GM18861 (cell line): Measurements from ENCODE around the gene ADGRL2.
"Not testable (repeated sequence)": the region's sequence is repeated elsewhere in the genome, so short reads cannot be mapped to it uniquely, and the experiment has no call there.

Experiments
- ATAC-seq: cut with Tn5 transposase; IDR thresholded peaks from one replicate; pipeline ENCODE4 v1.9.1; 2021; ENCODE audit not compliant: unreplicated experiment

ADGRL2 gene

DNA sequence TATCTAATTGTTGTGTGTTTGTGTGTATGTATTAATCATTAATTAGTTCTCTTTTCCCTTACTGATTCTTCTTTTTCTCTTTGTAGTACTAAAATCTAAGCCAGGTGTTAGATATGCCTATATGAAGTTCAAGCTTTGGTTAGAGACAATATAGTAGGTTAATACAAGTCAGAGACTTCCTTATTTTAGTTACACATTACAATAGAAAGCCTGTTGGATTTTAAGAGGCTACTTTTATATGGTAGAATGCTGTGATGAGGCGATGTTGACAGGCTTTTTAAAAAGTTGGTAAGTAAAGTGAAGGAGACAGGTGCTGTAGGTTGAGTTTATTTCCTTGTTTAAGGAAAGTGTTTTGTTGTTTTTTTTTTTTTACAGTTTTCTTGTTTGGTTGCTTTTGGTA lies 45.9 kb downstream of the ADGRL2 start:
- no peak for ATAC-seq

DNA sequence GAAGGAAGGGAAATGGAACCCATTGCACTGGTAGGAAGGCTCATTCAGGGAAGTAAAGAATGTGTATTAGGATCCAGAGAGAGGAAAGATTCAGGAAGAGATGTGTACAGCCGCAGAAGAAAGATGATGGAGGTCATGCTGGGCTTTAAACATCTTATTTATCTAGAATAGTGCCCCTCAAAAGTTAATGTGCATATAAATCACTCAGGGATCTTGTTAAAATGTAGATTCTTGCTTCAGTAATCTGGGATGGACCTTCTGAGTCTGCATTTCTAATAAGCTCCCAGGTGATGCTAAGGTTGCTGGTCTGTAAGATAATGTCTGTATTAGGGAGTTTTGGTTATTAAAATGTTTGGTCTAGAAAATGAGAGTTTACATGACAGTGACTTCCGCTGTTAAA lies 46.3 kb downstream of the ADGRL2 start:
- no peak for ATAC-seq

DNA sequence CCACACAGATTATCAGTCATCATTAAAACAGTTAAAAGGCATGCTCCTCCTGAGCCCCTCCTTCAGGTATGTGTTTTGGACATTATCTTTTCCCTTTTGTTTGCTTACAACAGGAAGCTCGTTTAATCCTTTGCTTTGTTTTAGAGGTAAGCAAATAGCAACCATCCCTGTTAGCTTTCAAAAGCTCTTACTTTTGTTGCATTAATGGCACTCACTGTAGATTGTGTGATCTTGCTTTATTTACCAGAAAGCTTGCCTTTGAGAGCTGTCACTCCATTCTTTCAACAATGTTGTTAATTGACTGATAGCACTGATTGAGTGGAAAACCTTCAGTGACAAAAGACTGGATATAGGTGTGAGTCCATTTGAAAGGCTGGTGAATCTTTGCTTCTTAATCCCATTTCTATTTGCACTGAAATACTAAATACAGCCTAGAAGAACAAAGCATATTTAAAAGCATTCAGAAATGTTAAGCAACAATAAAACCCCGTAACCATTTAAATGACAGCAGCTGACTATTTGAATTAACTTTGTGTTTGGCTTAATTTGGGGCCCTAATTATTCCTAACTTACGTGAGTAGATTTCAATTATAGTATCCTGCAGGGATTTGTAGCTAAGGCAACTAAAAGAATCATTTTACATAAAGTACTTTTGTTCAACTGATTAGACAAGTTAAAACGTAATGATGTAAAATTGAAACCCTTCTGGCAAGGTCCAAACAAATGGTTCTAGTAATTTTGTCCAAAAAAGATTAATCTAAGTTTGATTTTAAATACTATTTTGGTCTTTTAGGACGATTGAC lies 48.3 kb downstream of the ADGRL2 start:
- ATAC-seq = no peak

DNA sequence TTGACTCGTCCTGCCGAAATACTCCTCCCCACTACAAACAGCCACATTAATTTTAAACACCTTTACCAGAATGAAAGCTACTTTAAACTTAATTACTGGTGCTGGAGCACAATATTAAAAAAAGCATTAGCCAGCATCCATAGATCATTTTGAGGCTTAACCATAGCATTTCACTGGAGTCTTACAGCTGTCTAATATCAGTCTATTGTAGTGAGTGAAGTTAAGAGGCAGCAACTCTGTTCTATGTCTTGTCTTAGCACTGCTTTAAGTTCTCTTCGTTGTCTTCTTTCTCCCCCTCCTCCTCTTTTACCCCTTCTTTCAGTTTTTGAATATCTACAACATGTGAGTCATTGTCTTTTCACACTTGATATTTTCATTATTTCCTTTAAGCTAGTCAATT lies 49.3 kb downstream of the ADGRL2 start:
- ATAC-seq = no peak

DNA sequence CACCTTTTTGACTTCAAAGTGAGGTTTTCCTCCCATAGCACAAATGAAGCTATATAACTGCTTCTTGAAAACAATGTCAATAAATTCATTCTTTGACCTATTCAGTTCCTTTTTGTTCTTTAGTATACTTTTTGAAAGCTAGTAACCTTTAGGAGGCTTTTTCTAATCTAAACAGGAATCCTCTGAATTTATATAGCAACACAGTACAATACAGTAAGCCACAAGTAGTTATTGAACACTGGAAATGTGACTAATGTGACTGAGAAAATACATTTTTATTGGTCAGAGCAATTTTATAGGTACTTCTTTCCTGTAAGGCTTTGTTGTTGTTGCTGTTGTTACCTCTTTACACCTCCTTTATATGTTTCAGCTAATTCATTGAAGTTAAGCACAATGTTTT lies 49.8 kb downstream of the ADGRL2 start:
- ATAC-seq = no peak

DNA sequence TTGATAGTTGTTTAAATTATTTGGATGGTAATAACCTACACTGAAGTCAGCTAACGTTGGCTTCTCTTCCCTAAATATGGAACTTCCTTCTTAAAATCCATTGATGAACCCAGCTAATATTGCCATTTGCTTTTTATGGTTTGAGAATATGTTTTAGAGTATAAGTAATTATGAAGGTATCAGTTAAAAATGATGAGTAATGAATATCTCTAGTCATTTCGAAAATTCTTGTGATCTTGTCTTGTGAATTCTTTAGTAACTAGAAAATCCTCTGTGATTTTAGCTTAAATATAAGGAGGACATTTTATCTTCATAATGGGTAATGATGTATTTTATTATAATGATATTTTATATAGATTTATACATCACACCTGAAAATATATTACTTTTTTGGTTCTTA lies 50.5 kb downstream of the ADGRL2 start:
- ATAC-seq = no peak

DNA sequence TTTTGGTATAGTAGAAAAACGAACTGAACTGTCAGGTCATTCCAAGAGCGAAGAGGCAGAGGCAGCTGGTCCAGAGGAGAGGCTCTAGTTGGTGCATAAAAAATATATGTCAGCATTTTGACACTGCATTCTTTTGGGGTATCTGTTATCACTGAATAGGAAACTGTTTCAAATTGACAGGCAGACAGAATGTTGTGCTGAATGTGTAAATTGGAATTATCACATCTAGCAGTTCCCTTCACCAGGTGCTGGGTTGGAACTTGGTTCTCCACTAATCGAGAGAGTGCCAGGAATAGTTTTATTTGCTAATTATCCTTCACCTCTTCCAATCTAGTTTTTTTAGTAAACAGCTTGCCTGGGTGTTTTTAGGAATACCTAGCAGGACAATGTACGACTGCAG lies 52.2 kb downstream of the ADGRL2 start:
- ATAC-seq = no peak

DNA sequence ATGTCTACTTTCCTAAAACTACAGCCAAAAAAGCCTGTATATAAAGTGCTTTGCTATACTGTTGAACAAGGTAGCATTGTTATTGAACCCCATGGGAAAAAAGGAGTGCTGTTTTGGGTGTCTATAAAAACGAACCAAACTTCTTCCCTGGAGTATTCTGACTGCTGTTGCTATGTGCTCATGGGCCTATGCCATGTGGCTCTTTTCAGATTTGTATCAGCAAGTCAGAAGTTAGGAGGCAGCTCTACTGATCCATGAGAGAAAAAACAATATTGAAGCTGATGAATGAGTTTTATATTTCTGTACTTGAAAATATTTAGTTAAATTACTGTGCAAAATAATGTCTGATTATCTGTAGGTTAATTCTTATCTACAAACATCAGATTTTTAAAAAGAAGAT lies 66.5 kb downstream of the ADGRL2 start:
- no peak for ATAC-seq

DNA sequence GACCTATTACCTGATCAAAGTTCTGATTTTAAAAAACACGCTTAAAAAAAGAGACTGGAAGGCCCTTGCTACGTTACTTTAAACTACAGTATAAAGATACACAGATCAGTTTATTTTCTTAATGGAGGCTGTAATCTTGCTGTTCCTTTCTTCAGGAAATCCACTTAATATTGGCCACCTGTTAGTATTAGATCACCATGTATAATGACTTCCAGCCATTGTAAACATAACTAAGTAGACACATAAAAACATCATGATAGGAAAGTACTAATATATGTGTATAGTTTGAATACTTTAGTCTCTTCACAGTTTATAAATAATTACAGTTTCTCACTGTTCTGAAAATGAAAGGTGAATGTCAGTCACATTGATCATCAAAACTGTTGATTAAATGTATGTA lies 68.6 kb downstream of the ADGRL2 start:
- no peak for ATAC-seq

DNA sequence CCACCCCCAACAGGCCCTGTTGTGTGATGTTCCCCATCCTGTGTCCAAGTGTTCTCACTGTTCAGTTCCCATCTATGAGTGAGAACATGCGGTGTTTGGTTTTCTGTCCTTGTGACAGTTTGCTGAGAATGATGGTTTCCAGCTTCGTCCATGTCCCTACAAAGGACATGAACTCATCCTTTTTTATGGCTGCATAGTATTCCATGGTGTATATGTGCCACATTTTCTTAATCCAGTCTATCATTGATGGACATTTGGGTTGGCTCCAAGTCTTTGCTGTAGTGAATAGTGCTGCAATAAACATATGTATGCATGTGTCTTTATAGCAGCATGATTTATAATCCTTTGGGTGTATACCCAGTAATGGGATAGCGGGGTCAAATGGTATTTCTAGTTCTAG lies 70.4 kb downstream of the ADGRL2 start:
- ATAC-seq = not testable (repeated sequence)

DNA sequence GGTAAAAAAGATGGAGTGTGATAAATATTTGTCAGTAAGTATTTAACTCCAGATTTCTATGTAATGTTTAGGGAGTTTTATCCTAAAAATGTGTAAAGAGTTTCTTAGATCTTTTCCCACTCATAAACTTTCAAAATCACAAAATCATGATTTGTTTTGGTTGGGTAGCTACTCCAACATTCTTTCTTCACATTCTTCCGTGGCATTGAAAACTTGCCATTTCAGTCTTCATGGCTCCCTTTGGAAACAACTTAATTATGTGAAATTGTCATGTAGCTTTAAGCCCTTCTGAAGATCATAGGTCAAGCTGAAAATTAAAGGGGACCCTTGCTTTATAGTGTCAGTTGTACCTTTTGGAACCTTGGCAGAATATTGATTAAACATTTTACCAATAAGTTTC lies 73.2 kb downstream of the ADGRL2 start:
- no peak for ATAC-seq

DNA sequence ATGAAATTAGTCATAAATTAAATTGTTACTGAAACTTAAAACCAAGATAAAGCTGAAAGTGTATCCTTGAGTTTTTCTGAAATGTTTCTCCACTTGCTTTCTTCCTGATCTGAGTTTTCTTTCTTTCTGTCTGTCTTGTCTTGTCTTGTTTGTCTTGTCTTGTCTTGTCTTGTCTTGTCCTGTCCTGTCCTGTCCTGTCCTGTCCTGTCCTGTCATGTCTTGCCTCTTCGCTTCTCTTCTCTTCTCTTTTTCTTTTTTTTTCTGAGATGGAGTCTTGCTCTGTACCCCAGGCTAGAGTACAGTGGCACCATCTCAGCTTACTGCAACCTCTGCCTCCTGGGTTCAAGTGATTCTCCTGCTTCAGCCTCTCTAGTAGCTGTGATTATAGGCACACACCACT lies 73.7 kb downstream of the ADGRL2 start:
- ATAC-seq = no peak

DNA sequence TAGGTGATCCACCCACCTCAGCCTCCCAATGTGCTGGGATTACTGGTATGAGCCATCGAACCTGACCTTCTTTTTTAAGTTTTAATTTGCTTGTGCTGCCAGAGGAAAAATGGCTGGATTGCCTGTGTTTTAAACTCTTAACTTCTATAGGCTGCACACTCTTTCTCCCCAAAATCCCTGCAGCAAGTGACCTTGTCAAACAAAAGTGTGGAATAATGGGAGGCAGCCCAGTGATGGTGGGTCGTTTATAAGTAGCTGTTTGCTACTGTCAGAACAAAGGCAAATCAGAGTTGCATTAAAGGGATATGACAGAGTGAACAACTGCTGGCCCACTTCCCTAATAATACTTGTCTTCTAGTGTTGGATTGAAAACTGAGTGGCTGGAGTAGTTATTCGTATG lies 74.2 kb downstream of the ADGRL2 start:
- ATAC-seq = no peak

DNA sequence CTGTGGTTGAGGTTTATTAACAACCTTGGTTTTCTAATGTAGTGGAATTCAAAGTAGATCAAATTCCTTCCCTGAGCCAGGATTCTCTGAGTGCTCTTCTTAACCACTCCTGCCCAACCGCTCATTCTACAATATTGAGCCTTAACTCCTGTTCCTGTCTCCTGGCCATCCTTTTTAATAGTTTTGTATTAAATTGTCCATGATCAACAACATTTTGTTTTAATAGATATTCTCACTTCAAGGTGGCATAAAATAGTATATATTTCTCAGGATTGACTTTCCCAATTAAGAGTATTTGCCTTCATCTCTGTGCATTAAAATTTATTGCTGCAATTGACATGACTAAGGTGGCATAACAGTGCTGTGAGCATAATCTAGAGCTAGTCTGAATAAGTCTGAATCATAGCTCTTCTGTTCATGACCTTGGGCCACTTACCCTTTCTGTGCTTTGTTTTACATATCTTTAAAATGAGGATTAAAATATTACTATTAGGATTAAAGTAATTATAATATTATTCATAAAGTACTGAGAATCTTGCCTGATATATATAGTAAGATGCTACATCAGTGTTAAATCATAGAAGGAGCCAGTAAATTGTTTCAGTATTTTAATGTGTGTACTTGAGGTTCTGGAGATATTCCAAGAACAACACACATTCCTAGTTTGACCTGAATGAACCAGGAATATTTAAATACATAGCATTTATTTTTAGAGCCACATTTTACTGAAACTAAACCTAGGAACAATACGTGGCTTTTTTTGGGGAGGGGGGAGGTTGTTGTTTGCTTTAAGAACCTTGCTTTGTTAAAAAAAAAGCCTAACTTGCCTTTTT lies 76.4 kb downstream of the ADGRL2 start:
- ATAC-seq = no peak

DNA sequence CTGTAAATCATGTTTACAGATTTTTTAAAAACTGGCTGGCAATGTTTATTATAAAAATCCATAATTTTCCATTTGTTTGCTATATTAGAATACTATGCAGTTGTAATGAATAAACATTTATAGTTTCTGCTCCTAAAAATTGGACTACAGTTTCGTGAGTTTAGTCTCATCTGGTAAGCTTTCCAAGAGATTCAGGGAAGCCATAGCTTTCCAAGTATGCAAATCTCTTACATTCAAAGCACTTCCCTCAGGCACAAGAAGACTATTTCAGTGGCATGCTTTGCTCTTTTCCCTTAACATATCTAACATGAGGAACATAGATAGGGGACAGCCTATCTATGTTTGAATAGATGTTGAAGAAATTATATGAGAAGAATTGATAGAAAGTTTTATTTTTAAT lies 77.2 kb downstream of the ADGRL2 start:
- ATAC-seq = no peak

DNA sequence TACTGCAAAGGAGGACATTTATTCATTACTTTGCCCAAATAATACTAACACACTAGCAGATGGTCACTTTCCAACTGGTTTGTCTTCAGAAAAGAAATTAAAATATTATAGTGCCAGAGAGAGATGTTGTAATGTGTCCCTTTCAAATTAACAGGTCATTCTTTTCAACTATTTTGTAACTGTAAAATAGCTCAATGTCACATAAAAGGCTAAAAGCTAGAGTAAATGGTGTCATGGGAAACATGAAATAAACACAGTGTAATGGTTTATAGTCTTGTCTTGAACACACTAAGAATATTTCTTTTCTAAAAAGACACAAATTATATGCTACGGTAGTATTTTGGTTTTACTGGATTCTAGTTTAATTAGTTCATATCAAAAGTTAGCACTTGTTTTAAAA lies 77.8 kb downstream of the ADGRL2 start:
- no peak for ATAC-seq

DNA sequence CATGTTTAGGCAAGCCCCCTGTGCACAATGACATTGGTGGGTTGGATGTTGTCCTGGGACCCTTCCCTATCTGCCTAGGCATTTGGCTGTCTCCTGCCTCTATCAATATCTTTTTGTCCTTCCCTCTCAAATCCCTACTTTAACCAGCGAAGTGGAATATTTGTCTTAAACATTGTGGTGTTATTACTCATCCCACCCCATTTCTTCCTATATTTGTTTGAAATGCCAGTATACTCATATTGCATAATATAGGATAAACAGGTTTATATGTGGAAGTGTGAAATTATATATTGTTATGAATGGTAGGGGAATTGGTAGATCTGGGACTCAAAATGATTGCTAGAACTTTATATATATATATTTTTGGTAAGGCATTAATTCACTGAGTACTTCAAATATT lies 80.0 kb downstream of the ADGRL2 start:
- ATAC-seq = no peak

DNA sequence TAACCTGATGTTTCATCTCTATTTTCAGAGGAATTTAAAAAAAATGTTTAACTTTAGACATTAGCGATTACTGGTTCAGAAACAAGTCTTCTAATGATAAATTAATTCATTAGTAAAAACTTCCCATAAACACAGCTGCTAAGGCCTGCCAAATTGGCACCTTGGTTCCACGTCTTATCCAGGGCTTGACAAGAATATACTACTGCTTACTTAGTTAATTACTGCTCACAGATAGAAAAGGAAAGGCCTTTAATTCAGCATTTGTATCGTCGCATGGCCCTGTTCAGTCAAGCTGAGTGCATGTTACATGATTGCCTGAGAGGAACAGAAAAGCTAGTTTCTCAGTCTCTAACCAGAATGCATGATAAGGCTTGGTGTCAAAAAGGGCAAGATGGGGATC lies 84.6 kb downstream of the ADGRL2 start:
- ATAC-seq = no peak

DNA sequence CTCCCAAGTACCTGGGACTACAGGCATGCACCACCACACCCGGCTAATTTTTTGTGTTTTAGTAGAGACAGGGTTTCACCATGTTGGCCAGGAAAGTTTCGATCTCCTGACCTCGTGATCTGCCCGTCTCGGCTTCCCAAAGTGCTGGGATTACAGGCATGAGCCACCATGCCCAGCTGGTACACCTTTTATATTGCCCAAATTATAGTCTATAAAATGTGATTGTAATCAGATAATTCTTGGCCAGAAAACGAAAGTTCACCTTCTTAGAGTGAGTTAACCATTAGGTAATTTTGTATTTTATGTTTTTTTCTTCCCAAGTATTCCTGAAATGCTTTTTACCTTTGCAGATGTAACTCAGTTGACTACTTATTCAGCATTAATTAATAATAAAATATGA lies 85.6 kb downstream of the ADGRL2 start:
- ATAC-seq = not testable (repeated sequence)

DNA sequence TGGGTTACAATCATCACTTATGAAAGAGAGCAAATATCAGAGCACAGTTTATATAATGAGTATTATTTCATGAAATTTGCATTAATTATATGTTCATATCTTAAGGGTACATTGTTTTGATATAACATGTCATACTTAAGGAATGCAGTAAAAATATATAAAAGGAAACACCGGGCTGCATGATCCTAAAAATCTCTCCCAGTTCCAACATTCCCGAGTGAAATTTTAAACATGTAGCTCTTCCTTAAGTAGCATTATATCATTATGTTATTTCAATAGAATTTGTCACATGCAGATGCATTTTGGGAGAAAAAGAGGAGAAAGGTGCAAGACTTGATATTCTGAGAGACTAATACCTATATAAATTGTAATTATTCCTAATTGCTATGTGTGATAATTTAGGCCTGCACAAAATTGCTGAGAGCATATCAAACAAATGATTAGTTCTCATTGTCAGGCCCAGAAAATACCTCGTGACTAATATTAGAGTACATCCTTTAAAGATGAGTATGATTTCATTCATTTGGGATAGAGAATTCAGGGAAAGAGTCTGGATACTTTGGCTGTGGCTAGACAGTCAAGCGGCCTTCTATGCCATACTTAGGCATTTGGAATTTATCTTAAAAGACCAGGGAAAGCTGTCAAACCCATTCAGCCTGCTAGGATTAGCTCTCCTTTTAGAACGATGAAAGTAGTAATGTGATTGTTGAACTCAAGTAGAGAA lies 86.8 kb downstream of the ADGRL2 start:
- ATAC-seq = no peak

DNA sequence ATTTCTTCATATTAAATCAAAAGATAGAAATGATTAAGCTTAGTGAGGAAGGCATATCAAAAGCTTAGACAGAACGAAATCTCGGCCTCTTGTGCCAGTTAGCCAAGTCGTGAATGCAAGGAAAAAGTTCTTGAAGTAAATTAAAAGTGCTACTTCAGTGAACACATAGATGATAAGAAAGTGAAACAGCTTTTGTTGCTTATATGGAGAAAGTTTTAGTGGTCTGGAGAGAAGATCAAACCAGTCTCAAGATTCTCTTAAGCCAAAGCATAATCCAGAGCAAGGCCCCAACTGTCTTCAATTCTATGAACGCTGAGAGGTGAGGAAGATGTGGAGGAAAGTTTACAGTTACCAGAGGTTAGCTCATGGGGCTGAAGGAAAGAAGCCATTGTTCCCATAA lies 88.4 kb downstream of the ADGRL2 start:
- ATAC-seq = no peak

DNA sequence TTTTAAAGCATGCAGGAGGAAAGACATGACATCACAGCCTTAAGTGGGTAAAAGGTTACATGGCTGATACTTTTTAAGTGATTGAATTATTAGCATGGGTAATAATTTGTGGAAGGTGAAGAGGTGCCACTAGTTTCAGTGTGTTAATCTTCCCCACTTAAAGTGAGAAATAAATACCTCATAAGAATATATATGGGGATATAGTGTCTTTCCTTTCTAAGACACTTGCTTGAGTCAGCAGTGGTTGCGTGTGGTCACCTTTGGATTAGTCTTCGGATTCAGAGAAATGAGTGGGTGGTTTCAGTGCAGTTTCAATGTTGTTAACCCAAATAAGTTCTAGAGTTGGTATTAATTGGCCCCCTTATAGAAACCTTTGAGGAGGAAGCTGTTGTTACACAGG lies 94.1 kb downstream of the ADGRL2 start:
- ATAC-seq = no peak
